ENCODE data around the gene ARHGEF4.

GRCh38 chr2:130920415-130921163 lies 83.9 kb downstream of the ARHGEF4 start:
- TF ChIP-seq CTCF (IDR thresholded peaks at IDR 0.05), result peak; percentile 29 to 64 (median 48)
- TF ChIP-seq POLR2A (IDR thresholded peaks at IDR 0.05), result no peak
- TF ChIP-seq EP300 (IDR thresholded peaks at IDR 0.05), result no peak

All from sigmoid colon (tissue), 4 donors.